Uterine smooth muscle cell (primary cell): ENCODE measurements around the gene SPANXN2. TPM values are rescaled to one million over a fixed set of nuclear protein-coding genes. Genes with fewer than 3 reads are reported as not detected.

Experiments used
- total RNA-seq: library from RNA; depleted of rRNA; stranded (reverse); fragments of >200 nt; gene quantifications from 2 replicates; pipeline ENCODE4 v1.2.3, GENCODE V29; 2014

The SPANXN2 gene
- total RNA-seq: not detected in 2 replicates

GRCh38 chrX:143720652-143721051 lies at the start of gene SPANXN2:
Gene SPANXN2, minus strand, starts transcription at chrX:143720752. Its CDS starts 84 bp downstream, at chrX:143720668.

Other genes starting within 250 kb of the SPANXN2 start
- not detected in 2 replicates for gene SPANXN3, start 203.3 kb downstream of the SPANXN2 start, total RNA-seq
- gene SLITRK4, start 84.7 kb downstream of the SPANXN2 start, total RNA-seq: 0.50 and 1.2 TPM in 2 replicates
- not detected in 2 replicates for gene UBE2NL, start 163.3 kb upstream of the SPANXN2 start, total RNA-seq